Activated naive CD8-positive, alpha-beta T cell treated with anti-CD3 and anti-CD28 coated beads for 36 hours (primary cell): ENCODE data around the gene PHYKPL. TPM values are rescaled to one million over a fixed set of nuclear protein-coding genes. Genes with fewer than 3 reads are reported as not detected.

Experiments
- DNase-seq: peaks from one replicate; pipeline ENCODE4 v3.0.0; 2021
- H3K27ac Mint-ChIP-seq: one replicate; pipeline ENCODE4 v1.8.0; 2022; ENCODE audit warnings: mild to moderate bottlenecking, moderate library complexity, mixed read lengths
- H3K27me3 Mint-ChIP-seq: one replicate; pipeline ENCODE4 v1.8.0; 2022; ENCODE audit warnings: mild to moderate bottlenecking, mixed read lengths
- H3K36me3 Mint-ChIP-seq: one replicate; pipeline ENCODE4 v1.8.0; 2021; ENCODE audit warnings: mild to moderate bottlenecking, mixed read lengths
- H3K4me1 Mint-ChIP-seq: one replicate; pipeline ENCODE4 v1.8.0; 2021; ENCODE audit warnings: mixed read lengths
- H3K4me3 Mint-ChIP-seq: one replicate; pipeline ENCODE4 v1.8.0; 2022; ENCODE audit warnings: mild to moderate bottlenecking, moderate library complexity, mixed read lengths
- H3K9me3 Mint-ChIP-seq: one replicate; pipeline ENCODE4 v1.8.0; 2022; ENCODE audit warnings: mixed read lengths
- total RNA-seq, 2 experiments: library from RNA; stranded (reverse); gene quantifications; one replicate each; pipeline ENCODE4 v1.2.3, GENCODE V29; 2021

Gene PHYKPL
- total RNA-seq, 2 experiments from 2014 or later, result 47.4 to 54.8 TPM

DNA sequence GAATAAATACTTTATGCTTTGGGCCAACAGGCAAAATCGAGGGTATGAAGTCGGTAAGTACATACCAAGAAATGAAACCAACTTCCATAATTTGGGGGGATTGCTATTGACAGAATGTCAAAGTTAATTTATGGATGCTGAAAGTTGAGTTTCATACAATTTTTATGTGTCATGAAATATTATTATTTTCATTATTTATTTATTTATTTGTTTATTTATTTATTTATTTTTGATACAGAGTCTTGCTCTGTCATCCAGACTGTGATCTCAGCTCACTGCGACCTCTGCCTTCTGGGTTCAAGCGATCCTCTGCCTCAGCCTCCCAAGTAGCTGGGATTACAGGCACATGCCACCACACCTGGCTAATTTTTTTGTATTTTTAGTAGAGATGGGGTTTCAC is 40.9 kb downstream of the PHYKPL start:
- H3K27ac Mint-ChIP-seq, result no peak overlapping the region
- peaks cover 17% of the 10 kb centered on the region for H3K4me1 Mint-ChIP-seq
- H3K4me3 Mint-ChIP-seq, result no peak overlapping the region
- DNase-seq, result no peak
- peaks cover 26% of the 10 kb centered on the region for H3K27me3 Mint-ChIP-seq
- peaks cover 2% of the 10 kb centered on the region for H3K36me3 Mint-ChIP-seq
- no peaks in the 10 kb centered on the region for H3K9me3 Mint-ChIP-seq

DNA sequence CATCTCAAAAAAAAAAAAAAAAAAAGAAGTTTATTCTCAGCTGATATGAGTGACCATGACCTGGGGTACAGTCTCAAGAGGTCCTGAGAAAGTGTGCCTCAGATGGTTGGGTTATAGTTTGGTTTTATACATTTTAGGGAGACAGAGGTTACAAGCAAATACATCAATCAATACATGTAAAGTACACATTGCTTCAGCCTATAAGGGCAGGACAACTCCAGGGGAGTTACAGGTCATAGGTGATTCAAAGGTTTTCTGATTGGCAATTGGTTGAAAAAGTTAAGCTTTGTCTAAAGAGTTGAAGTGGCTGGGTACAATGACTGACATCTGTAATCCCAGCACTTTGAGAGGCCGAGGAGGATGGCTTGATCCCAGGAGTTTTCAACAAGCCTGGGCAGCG is 43.2 kb downstream of the PHYKPL start:
- DNase-seq, result no peak
- H3K4me1 Mint-ChIP-seq, result peaks cover 17% of the 10 kb centered on the region
- peaks cover 2% of the 10 kb centered on the region for H3K36me3 Mint-ChIP-seq
- peaks cover 18% of the 10 kb centered on the region for H3K27me3 Mint-ChIP-seq
- no peak overlapping the region for H3K4me3 Mint-ChIP-seq
- H3K27ac Mint-ChIP-seq, result no peak overlapping the region
- no peaks in the 10 kb centered on the region for H3K9me3 Mint-ChIP-seq

DNA sequence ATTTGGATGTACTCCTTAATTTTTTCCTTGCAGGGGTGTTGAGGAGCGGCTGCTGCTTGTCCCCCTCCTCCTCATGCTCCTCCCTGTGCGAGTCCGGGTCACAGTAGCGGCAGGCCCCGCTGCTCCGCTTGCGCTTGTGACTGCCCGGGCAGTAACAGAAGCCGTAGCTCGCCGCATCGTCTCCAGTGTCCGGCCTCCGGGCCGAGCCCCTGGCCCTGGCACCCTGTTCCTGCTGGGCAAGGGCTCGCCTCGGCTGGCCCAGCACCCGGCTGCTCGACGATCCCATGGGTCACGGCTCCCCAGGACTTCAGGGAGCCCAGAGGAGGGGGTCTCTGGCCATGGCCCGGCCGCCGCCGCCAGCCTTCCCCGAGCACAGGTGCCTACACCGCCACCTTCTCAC is 45.6 kb downstream of the PHYKPL start, which contains the start of gene GMCL2:
Gene GMCL2 (minus strand): TSS at position 358 of the 400 bp plus-strand sequence. CDS start 72 bp downstream, at position 286.
- peaks cover 6% of the 10 kb centered on the region for H3K4me1 Mint-ChIP-seq
- H3K36me3 Mint-ChIP-seq, result no peaks in the 10 kb centered on the region
- DNase-seq, result no peak
- H3K27me3 Mint-ChIP-seq, result peaks cover 3% of the 10 kb centered on the region
- no peaks in the 10 kb centered on the region for H3K9me3 Mint-ChIP-seq
- H3K27ac Mint-ChIP-seq, result no peak within 1 kb of the TSS
- no peak within 1 kb of the TSS for H3K4me3 Mint-ChIP-seq

- no peaks in the 10 kb centered on the region for H3K27me3 Mint-ChIP-seq
- H3K9me3 Mint-ChIP-seq, result no peaks in the 10 kb centered on the region
- H3K4me1 Mint-ChIP-seq, result peaks cover 7% of the 10 kb centered on the region
- no peak overlapping the region for H3K27ac Mint-ChIP-seq
- no peak for DNase-seq
- H3K36me3 Mint-ChIP-seq, result no peaks in the 10 kb centered on the region
- no peak overlapping the region for H3K4me3 Mint-ChIP-seq
These were observed 46.2 kb downstream of the PHYKPL start for GRCh38 chr5:178186427-178186826.

DNA sequence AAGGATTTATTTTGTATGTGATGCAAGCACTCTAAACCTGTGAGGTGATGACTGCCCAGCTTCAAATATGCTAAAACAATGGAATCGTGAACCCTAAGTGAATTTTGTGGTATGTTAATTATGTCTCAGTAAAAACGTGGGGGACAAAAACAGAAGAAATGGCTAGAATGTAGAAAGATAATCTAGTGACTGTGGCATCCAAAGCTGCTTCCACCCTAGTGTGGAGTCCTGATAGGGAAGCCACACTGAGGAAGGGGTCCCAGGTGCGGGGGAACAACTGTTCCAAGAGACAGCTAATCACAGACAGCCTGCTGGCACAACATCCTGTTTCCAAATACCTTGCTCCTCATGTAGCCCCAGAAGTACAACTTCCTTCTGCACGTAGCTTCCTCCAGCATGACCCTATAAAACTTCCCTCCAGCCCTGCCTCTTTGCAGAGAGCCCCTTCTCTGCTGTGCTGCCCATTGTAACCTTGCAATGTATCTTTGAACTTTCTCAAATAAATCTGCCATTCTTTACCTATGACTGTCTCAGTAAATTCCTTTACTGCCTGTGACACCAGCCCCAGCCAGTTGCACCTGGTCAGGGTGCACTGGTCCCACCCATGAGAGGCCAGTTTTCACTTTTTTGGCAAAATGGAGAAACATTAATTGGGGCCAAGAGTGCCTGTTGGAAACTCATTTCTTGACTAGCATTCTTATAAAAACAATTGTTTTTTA is 50.3 kb downstream of the PHYKPL start:
- Mint-ChIP-seq H3K36me3 (no peaks in the 10 kb centered on the region), H3K4me1 (peaks cover 7% of the 10 kb centered on the region), H3K4me3 (no peak overlapping the region), H3K27me3 (no peaks in the 10 kb centered on the region), H3K9me3 (no peaks in the 10 kb centered on the region), H3K27ac (peak overlapping the region; percentile 51)
- no peak for DNase-seq

GRCh38 chr5:178180141-178180863 is 52.3 kb downstream of the PHYKPL start:
- no peaks in the 10 kb centered on the region for H3K36me3 Mint-ChIP-seq
- H3K4me3 Mint-ChIP-seq, result no peak overlapping the region
- H3K9me3 Mint-ChIP-seq, result no peaks in the 10 kb centered on the region
- no peak overlapping the region for H3K27ac Mint-ChIP-seq
- no peaks in the 10 kb centered on the region for H3K27me3 Mint-ChIP-seq
- no peak for DNase-seq
- peaks cover 7% of the 10 kb centered on the region for H3K4me1 Mint-ChIP-seq

GRCh38 chr5:178177569-178177968 is 55.0 kb downstream of the PHYKPL start:
- no peak for DNase-seq
- Mint-ChIP-seq H3K27ac (no peak overlapping the region), H3K4me1 (peaks cover 6% of the 10 kb centered on the region), H3K36me3 (no peaks in the 10 kb centered on the region), H3K27me3 (no peaks in the 10 kb centered on the region), H3K4me3 (no peak overlapping the region), H3K9me3 (no peaks in the 10 kb centered on the region)

DNA sequence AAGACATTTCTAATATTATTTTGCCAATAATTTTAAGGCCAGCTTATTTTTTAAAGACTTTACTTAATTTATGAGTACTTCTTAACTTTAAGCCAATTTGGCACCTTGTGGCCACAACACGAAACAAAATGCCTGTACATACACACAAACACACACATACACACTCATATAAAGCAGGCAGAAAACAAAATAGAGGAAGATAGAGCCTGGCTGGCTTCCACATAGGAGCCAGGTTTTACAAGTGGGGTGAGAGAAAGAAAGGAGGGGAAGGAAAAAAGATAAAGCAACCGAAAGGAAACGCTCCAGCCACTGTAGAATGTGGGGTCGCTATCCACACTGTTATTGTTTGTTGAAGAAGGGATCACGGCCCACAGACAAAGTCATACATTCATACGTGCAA is 55.8 kb downstream of the PHYKPL start:
- Mint-ChIP-seq H3K27ac (no peak overlapping the region), H3K4me1 (no peaks in the 10 kb centered on the region), H3K36me3 (no peaks in the 10 kb centered on the region), H3K4me3 (no peak overlapping the region), H3K27me3 (no peaks in the 10 kb centered on the region), H3K9me3 (no peaks in the 10 kb centered on the region)
- DNase-seq, result no peak

DNA sequence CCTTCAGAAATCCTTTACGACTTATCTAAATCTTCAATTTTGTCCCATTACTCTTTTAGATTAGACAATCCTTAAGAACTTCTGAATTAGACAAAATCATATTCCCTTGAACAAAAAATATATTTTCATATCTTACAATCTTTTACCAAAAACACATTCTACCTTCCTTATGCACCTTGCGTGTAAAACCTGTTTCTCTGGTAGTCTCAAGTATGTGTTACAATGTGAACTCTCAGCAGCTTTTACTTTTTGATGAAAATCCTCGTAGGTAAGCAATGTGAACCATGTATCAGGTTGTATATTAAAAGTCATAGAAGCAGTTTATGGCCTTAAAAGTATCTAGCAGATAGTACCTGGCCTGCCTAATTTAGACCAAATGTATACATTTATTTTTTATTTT is 58.1 kb downstream of the PHYKPL start:
- no peak overlapping the region for H3K4me3 Mint-ChIP-seq
- no peaks in the 10 kb centered on the region for H3K27me3 Mint-ChIP-seq
- no peak overlapping the region for H3K27ac Mint-ChIP-seq
- H3K4me1 Mint-ChIP-seq, result no peaks in the 10 kb centered on the region
- H3K9me3 Mint-ChIP-seq, result no peaks in the 10 kb centered on the region
- DNase-seq, result no peak
- H3K36me3 Mint-ChIP-seq, result no peaks in the 10 kb centered on the region

DNA sequence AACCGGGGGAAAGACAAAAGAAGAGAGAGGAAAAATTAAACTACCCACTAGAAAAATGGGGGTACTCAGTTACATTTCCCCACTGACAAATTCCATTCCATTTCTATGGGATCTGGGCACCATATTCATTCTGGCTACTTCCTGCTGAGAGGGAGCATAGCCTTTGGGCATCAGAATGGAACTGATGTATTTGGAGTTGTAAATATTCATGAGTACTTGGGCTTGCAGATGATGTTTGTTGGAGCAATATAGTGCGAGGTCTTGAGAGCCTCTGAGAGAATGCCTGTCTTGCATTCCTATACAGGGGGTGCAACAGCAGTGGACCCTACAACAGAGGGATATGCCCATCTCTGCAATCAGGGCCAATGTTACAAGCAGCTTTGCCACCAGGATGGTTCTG is 62.1 kb downstream of the PHYKPL start:
- Mint-ChIP-seq H3K4me3 (no peak overlapping the region), H3K27ac (no peak overlapping the region), H3K27me3 (peaks cover under 1% of the 10 kb centered on the region), H3K4me1 (no peaks in the 10 kb centered on the region), H3K36me3 (no peaks in the 10 kb centered on the region), H3K9me3 (no peaks in the 10 kb centered on the region)
- DNase-seq, result no peak

DNA sequence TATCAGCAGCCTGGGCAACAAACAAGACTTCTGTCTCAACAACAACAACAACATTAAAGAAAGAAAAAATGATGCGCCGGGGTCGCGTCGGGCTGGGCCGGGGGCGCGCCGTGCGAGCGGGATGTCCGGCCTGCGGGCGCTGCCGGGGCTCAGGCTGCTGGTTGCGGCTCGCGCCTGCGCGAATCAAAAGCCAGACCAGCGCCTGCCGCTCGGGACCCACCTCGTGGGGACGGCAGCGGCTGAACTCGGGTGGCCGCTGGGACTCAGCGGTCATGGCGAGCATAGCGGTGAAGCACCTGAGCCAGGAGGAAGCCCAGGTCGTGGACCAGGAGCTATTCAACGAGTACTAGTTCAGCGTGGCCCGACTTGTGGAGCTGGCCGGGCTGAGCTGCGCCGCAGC is 67.0 kb downstream of the PHYKPL start:
- no peaks in the 10 kb centered on the region for H3K9me3 Mint-ChIP-seq

DNA sequence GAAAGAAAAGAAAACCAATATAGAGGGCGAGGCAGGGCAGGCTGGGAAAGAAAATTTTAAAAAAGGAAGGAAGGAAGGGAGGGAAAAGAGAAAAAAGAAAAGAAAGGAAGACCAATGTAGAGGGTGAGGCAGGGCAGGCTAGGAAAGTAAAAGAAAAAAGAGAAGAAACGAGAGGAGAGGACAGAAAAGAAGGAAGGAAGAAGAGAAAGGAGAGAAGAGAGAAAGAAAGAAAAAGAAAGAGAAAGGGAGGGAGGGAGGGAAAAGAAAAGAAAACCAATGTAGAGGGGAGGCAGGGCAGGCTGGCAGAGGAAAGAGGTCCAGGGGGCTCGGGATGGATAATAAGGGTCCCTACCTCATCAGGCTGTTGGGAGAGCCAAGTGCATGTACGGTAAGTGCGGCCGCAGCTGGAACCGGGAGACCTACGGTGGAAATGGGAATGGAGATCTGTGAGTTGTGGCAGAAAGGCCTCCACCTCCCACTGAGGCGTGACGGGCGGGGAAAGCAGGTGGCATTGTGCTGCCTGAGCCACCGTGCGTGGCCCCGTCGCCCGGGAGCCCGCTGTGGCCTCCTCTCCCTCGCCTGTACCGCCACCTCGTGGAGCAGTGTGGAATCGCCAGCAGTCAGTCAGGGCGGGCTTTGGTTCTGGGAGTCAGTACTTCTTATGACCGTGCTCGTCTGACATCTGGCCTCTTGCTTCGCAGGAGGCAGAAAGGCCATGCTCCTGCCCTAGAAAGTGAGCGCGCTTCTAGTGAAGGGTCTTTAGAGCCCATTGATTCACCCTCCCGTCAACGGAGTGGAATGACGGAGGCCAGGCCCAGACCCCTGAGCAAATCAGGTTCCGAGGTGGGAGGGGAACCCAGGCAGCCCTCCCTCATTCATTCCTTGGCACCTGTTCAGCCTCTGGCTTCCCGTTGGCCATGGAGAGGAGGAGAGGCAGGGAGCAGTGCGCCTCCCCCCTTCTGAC is 68.5 kb downstream of the PHYKPL start:
- Mint-ChIP-seq H3K4me3 (peak overlapping the region; percentile 37), H3K27me3 (peaks cover 33% of the 10 kb centered on the region), H3K4me1 (peaks cover 7% of the 10 kb centered on the region), H3K36me3 (no peaks in the 10 kb centered on the region), H3K9me3 (no peaks in the 10 kb centered on the region), H3K27ac (no peak overlapping the region)
- DNase-seq, result peak; percentile 90

More for the DNA sequence above, 67.0 kb downstream of the PHYKPL start:
- H3K4me3 Mint-ChIP-seq, result no peak overlapping the region
- H3K36me3 Mint-ChIP-seq, result no peaks in the 10 kb centered on the region
- DNase-seq, result no peak
- peaks cover 7% of the 10 kb centered on the region for H3K4me1 Mint-ChIP-seq
- no peak overlapping the region for H3K27ac Mint-ChIP-seq
- peaks cover 33% of the 10 kb centered on the region for H3K27me3 Mint-ChIP-seq

- Mint-ChIP-seq H3K27ac (no peak overlapping the region), H3K9me3 (no peaks in the 10 kb centered on the region), H3K27me3 (peaks cover 33% of the 10 kb centered on the region), H3K36me3 (no peaks in the 10 kb centered on the region), H3K4me1 (peaks cover 7% of the 10 kb centered on the region), H3K4me3 (no peak overlapping the region)
- DNase-seq, result no peak
These were observed 70.1 kb downstream of the PHYKPL start for GRCh38 chr5:178162481-178162880.

- Mint-ChIP-seq H3K4me3 (no peak overlapping the region), H3K27ac (no peak overlapping the region), H3K27me3 (peaks cover 29% of the 10 kb centered on the region), H3K36me3 (no peaks in the 10 kb centered on the region), H3K9me3 (no peaks in the 10 kb centered on the region), H3K4me1 (peaks cover 7% of the 10 kb centered on the region)
- no peak for DNase-seq
These were observed 72.4 kb downstream of the PHYKPL start for GRCh38 chr5:178160176-178160575.
